Caco-2 (cell line): ENCODE measurements around the gene KCTD2. TPM values are rescaled to one million over a fixed set of nuclear protein-coding genes. Genes with fewer than 3 reads are reported as not detected.

Experiments
- BruUV-seq: library from RNA; stranded (reverse); fragments of 400-500 nt; replicated peaks from 2 replicates; lab custom pipeline; 2021; lab: Mats Ljungman, UMichigan
- CTCF ChIA-PET: fragments of 300-600 bp; sonication (Branson Sonifier 250); formaldehyde crosslinking; loops from one replicate; lab custom pipeline; 2022; ENCODE audit warnings: antibody characterized with exemption; lab: Charles Lee
- POLR2A ChIA-PET: fragments of 300-600 bp; sonication (Branson Sonifier 250); formaldehyde crosslinking; loops from one replicate; lab custom pipeline; 2022; ENCODE audit warnings: antibody characterized with exemption; lab: Charles Lee
- DNase-seq, 2 experiments: peaks; one replicate each; pipeline versions ENCODE4 v3.0.0 to v3.0.0-alpha.2; 2020 to 2022
- H3K27me3 ChIP-seq: replicated peaks from 2 replicates; pipeline ENCODE4 v1.6.0; 2011; ENCODE audit warnings: low read length; ENCODE audit not compliant: control insufficient read depth, insufficient read depth
- H3K36me3 ChIP-seq: 2 replicates; pipeline ENCODE4 v1.5.1; 2011; ENCODE audit warnings: low read length; ENCODE audit not compliant: control insufficient read depth, insufficient read depth
- H3K4me1 ChIP-seq: fragments of 250-450 bp; sonication (Bioruptor Pico); 2 replicates; pipeline ENCODE4 v1.5.1; 2020; ENCODE audit warnings: mild to moderate bottlenecking
- H3K4me3 ChIP-seq: 2 replicates; pipeline ENCODE4 v1.5.1; 2011; ENCODE audit warnings: low read depth, mild to moderate bottlenecking, control low read depth, low read length
- H3K9me3 ChIP-seq: fragments of 250-450 bp; sonication (Bioruptor Pico); 2 replicates; pipeline ENCODE4 v1.5.1; 2020; ENCODE audit warnings: mild to moderate bottlenecking, moderate library complexity
- H3K27ac Mint-ChIP-seq: one replicate; pipeline ENCODE4 v1.8.0; 2022; ENCODE audit warnings: mixed read lengths; ENCODE audit not compliant: unreplicated experiment
- H3K27me3 Mint-ChIP-seq: one replicate; pipeline ENCODE4 v1.8.0; 2022; ENCODE audit warnings: mixed read lengths; ENCODE audit not compliant: insufficient read depth, unreplicated experiment
- H3K36me3 Mint-ChIP-seq: one replicate; pipeline ENCODE4 v1.8.0; 2022; ENCODE audit warnings: mild to moderate bottlenecking, mixed read lengths; ENCODE audit not compliant: insufficient read depth, unreplicated experiment
- H3K4me1 Mint-ChIP-seq: one replicate; pipeline ENCODE4 v1.8.0; 2022; ENCODE audit warnings: low read depth, mixed read lengths; ENCODE audit not compliant: unreplicated experiment
- H3K4me3 Mint-ChIP-seq: one replicate; pipeline ENCODE4 v1.8.0; 2022; ENCODE audit warnings: mild to moderate bottlenecking, moderate library complexity, mixed read lengths; ENCODE audit not compliant: unreplicated experiment
- H3K9me3 Mint-ChIP-seq: one replicate; pipeline ENCODE4 v1.8.0; 2022; ENCODE audit warnings: mixed read lengths; ENCODE audit not compliant: unreplicated experiment
- CTCF ChIP-seq, 2 experiments: fragments of 200-600 bp in 1 of 2; IDR thresholded peaks; 1 replicate in 1 of 2; 2 replicates in 1 of 2; pipeline versions ENCODE4 v1.5.1 to v1.8.0; 2011 to 2022; ENCODE audit warnings: antibody characterized with exemption in 1 of 2, control low read depth in 1 of 2, inconsistent platforms in 1 of 2, low read depth in 1 of 2, low read length in 1 of 2, mild to moderate bottlenecking in 1 of 2, moderate library complexity in 1 of 2; ENCODE audit not compliant: insufficient read depth in 1 of 2, severe bottlenecking in 1 of 2, unreplicated experiment in 1 of 2
- intact Hi-C: fragments of 100-400 bp; cut with micrococcal nuclease; formaldehyde crosslinking; loops from one replicate; pipeline ENCODE4 v1.10.0; 2022; ENCODE audit not compliant: unreplicated experiment
- total RNA-seq: library from RNA; stranded (reverse); gene quantifications from 2 replicates; pipeline ENCODE4 v1.2.3, GENCODE V29; 2022

KCTD2 gene
- total RNA-seq, 1 experiment from 2014 or later, result 28.8 TPM

GRCh38 chr17:75061055-75061438 lies 14.0 kb downstream of the KCTD2 start:
- BruUV-seq, result no TSS peak
- no peak overlapping the region for H3K27ac Mint-ChIP-seq
- POLR2A ChIA-PET, result no interaction called here
- no peak for DNase-seq
- no peak for TF ChIP-seq CTCF (IDR thresholded peaks at IDR 0.05; ENCODE audit: insufficient read depth in 1 of 2, low read depth in 1 of 2, low read length in 1 of 2, severe bottlenecking in 1 of 2, unreplicated experiment in 1 of 2)
- Histone ChIP-seq H3K4me3 (no peak overlapping the region), H3K9me3 (no peaks in the 10 kb centered on the region), H3K4me1 (0 out of 2 replicates have a peak, but pooled peaks cover 9% of the 10 kb centered on the region), H3K36me3 (peaks cover 5% of the 10 kb centered on the region), H3K27me3 (no peaks in the 10 kb centered on the region)
- peaks cover 65% of the 10 kb centered on the region for H3K36me3 Mint-ChIP-seq
- intact Hi-C loops, result no loop called here
- CTCF ChIA-PET, result interaction anchor here (0.5 to 2.6 kb wide), 4 partner anchors 49 to 794 kb away, joined by 4 to 31 read pairs (median 12); partner anchors contain the start of genes ARMC7 and WBP2
- no peak overlapping the region for H3K4me3 Mint-ChIP-seq
- H3K27me3 Mint-ChIP-seq, result no peaks in the 10 kb centered on the region
- H3K4me1 Mint-ChIP-seq, result peaks cover 9% of the 10 kb centered on the region
- H3K9me3 Mint-ChIP-seq, result no peaks in the 10 kb centered on the region

GRCh38 chr17:75061618-75062017 lies 14.6 kb downstream of the KCTD2 start:
- no peak overlapping the region for H3K27ac Mint-ChIP-seq
- no TSS peak for BruUV-seq

GRCh38 chr17:75063201-75063600 lies 16.2 kb downstream of the KCTD2 start:
- Mint-ChIP-seq H3K4me1 (peaks cover 9% of the 10 kb centered on the region), H3K4me3 (no peak overlapping the region), H3K9me3 (no peaks in the 10 kb centered on the region), H3K27ac (no peak overlapping the region), H3K36me3 (peaks cover 56% of the 10 kb centered on the region), H3K27me3 (no peaks in the 10 kb centered on the region)
- no peak for DNase-seq
- no peak overlapping the region for H3K4me3 ChIP-seq
- 0 out of 2 replicates have a peak, but pooled peaks cover 5% of the 10 kb centered on the region for H3K4me1 ChIP-seq
- H3K36me3 ChIP-seq, result peaks cover 5% of the 10 kb centered on the region
- no TSS peak for BruUV-seq
- ChIA-PET POLR2A (no interaction called here), CTCF (interaction anchor here (1.3 kb wide), 1 partner anchor 9 kb away, joined by 3 read pairs; no protein-coding TSS in a partner anchor)
- intact Hi-C loops, result no loop called here
- H3K27me3 ChIP-seq, result no peaks in the 10 kb centered on the region
- no peak for TF ChIP-seq CTCF (IDR thresholded peaks at IDR 0.05; ENCODE audit: insufficient read depth in 1 of 2, low read depth in 1 of 2, low read length in 1 of 2, severe bottlenecking in 1 of 2, unreplicated experiment in 1 of 2)
- no peaks in the 10 kb centered on the region for H3K9me3 ChIP-seq

More at GRCh38 chr17:75061618-75062017, 14.6 kb downstream of the KCTD2 start:
- CTCF ChIA-PET, result interaction anchor here (0.5 to 2.6 kb wide), 3 partner anchors 52 to 794 kb away, joined by 4 to 31 read pairs (median 7); partner anchors contain the start of gene WBP2
- H3K36me3 Mint-ChIP-seq, result peaks cover 67% of the 10 kb centered on the region
- TF ChIP-seq CTCF (IDR thresholded peaks at IDR 0.05; ENCODE audit: insufficient read depth in 1 of 2, low read depth in 1 of 2, low read length in 1 of 2, severe bottlenecking in 1 of 2, unreplicated experiment in 1 of 2), result no peak
- no peaks in the 10 kb centered on the region for H3K27me3 Mint-ChIP-seq
- Histone ChIP-seq H3K36me3 (peaks cover 5% of the 10 kb centered on the region), H3K27me3 (no peaks in the 10 kb centered on the region), H3K4me3 (no peak overlapping the region), H3K9me3 (no peaks in the 10 kb centered on the region), H3K4me1 (0 out of 2 replicates have a peak, but pooled peaks cover 5% of the 10 kb centered on the region)
- no peak for DNase-seq
- intact Hi-C loops, result no loop called here
- H3K4me3 Mint-ChIP-seq, result no peak overlapping the region
- peaks cover 9% of the 10 kb centered on the region for H3K4me1 Mint-ChIP-seq
- POLR2A ChIA-PET, result no interaction called here
- H3K9me3 Mint-ChIP-seq, result no peaks in the 10 kb centered on the region
